K562 (cell line): ENCODE data around the gene MED13L. TPM values are rescaled to one million over a fixed set of nuclear protein-coding genes. Genes with fewer than 3 reads are reported as not detected.

Source experiments
- ATAC-seq: fragments of 200-7000 bp; cut with Tn5 transposase; 3 replicates; pipeline ENCODE4 v1.9.1; 2020; ENCODE audit warnings: moderate library complexity
- BruUV-seq: library from RNA; stranded (reverse); fragments of 400-500 nt; replicated peaks from 2 replicates; lab custom pipeline; 2021; lab: Mats Ljungman, UMichigan
- CTCF ChIA-PET: fragments of 300-600 bp; formaldehyde crosslinking; extraction: SDS; loops from one replicate; lab custom pipeline; 2021; ENCODE audit warnings: low intra/inter-chr PET ratio; lab: Yijun Ruan, JAX
- POLR2A ChIA-PET: fragments of 300-600, 350-650 bp; sonication (Branson Sonifier 250); formaldehyde crosslinking; extraction: SDS; loops from one replicate; lab custom pipeline; 2021; ENCODE audit warnings: antibody characterized with exemption, inconsistent platforms; lab: Yijun Ruan, JAX
- DNase-seq, 4 experiments: peaks; one replicate each; pipeline versions ENCODE4 v3.0.0 to v3.0.0-alpha.2; 2011 to 2018; ENCODE audit warnings: low spot score in 3 of 4, mixed read lengths in 3 of 4; ENCODE audit errors: extremely low read depth in 1 of 4
- FAIRE-seq: peaks from 2 replicates; lab custom pipeline; 2011; peaks lifted over from hg19 to GRCh38; lab: Jason Lieb, UNC
- H2AFZ ChIP-seq: 2 replicates; pipeline ENCODE4 v1.6.0; 2011; ENCODE audit warnings: low read depth, low read length, control low read depth, inconsistent platforms
- H3K27ac ChIP-seq: fragments of 200-600 bp; 3 replicates; pipeline ENCODE4 v1.8.0; 2011; ENCODE audit warnings: low read depth, mild to moderate bottlenecking, control low read depth, inconsistent platforms, low read length, moderate library complexity, mixed read lengths; ENCODE audit errors: extremely low read depth
- H3K27me3 ChIP-seq, 2 experiments: fragments of 300-600 bp in 1 of 2; 2 replicates in 1 of 2; 3 replicates in 1 of 2; pipeline versions ENCODE4 v1.6.0 to v1.8.0; 2011; ENCODE audit warnings: inconsistent platforms in 2 of 2, low read length in 2 of 2, mild to moderate bottlenecking in 1 of 2, mixed read lengths in 1 of 2, moderate library complexity in 1 of 2; ENCODE audit not compliant: control insufficient read depth in 2 of 2, insufficient read depth in 2 of 2
- H3K36me3 ChIP-seq: fragments of 300-600 bp; 3 replicates; pipeline ENCODE4 v1.8.0; 2011; ENCODE audit warnings: mild to moderate bottlenecking, low read length, inconsistent platforms; ENCODE audit not compliant: control insufficient read depth, insufficient read depth
- H3K4me1 ChIP-seq, 2 experiments: fragments of 200-600 bp in 1 of 2; replicated peaks in 1 of 2; 2 replicates in 1 of 2; 3 replicates in 1 of 2; pipeline versions ENCODE4 v1.5.1 to v1.8.0; 2011; ENCODE audit warnings: inconsistent platforms in 2 of 2, low read length in 2 of 2, mild to moderate bottlenecking in 1 of 2, mixed read lengths in 1 of 2, moderate library complexity in 1 of 2; ENCODE audit not compliant: control insufficient read depth in 2 of 2, insufficient read depth in 2 of 2
- H3K4me2 ChIP-seq: 2 replicates; pipeline ENCODE4 v1.6.1; 2011; ENCODE audit warnings: low read length, control low read depth, inconsistent platforms, mixed read lengths; ENCODE audit not compliant: insufficient read depth
- H3K4me3 ChIP-seq: fragments of 200-600 bp; sonication (generic), shearing (Covaris generic); 2 replicates; pipeline ENCODE4 v1.5.1; 2016; ENCODE audit warnings: control low read depth, inconsistent platforms
- H3K79me2 ChIP-seq: fragments of 200-600 bp; 3 replicates; pipeline ENCODE4 v1.8.0; 2011; ENCODE audit warnings: low read length, inconsistent platforms; ENCODE audit not compliant: control insufficient read depth, insufficient read depth
- H3K9ac ChIP-seq, 2 experiments: 2 replicates each; pipeline versions ENCODE4 v1.6.0 to v1.6.1; 2011; ENCODE audit warnings: low read depth in 2 of 2, low read length in 2 of 2, control low read depth in 1 of 2, inconsistent platforms in 1 of 2, mild to moderate bottlenecking in 1 of 2, mixed read lengths in 1 of 2; ENCODE audit not compliant: insufficient read depth in 1 of 2
- H3K9me1 ChIP-seq: one replicate; pipeline ENCODE4 v1.6.0; 2011; ENCODE audit warnings: inconsistent platforms, mild to moderate bottlenecking, low read length, moderate library complexity; ENCODE audit not compliant: control insufficient read depth, insufficient read depth
- H3K9me3 ChIP-seq: replicated peaks from 2 replicates; pipeline ENCODE4 v1.5.1; 2011; ENCODE audit warnings: low read depth, low read length, inconsistent platforms; ENCODE audit not compliant: control insufficient read depth, insufficient read depth
- H4K20me1 ChIP-seq: replicated peaks from 2 replicates; pipeline ENCODE4 v1.6.1; 2011; ENCODE audit warnings: low read length, inconsistent platforms, mixed read lengths; ENCODE audit not compliant: control insufficient read depth, insufficient read depth
- KLF13 ChIP-seq: fragments of 450-650 bp; IDR thresholded peaks from 2 replicates; pipeline ENCODE4 v1.6.1; 2016; ENCODE audit warnings: missing genetic modification characterization, low read depth, mild to moderate bottlenecking, missing compliant biosample characterization, moderate library complexity, borderline replicate concordance
- RBM22 ChIP-seq: fragments of 200-400 bp; formaldehyde crosslinking; IDR thresholded peaks from 2 replicates; pipeline ENCODE4 v1.6.1; 2018; ENCODE audit warnings: low read length, low read depth; ENCODE audit not compliant: poor library complexity, severe bottlenecking
- ZNF263 ChIP-seq: sonication (generic); formaldehyde crosslinking; IDR thresholded peaks from 2 replicates; pipeline ENCODE4 v1.8.0; 2022; ENCODE audit warnings: mild to moderate bottlenecking, missing genetic modification reagents, borderline replicate concordance
- ZNF316 ChIP-seq: fragments of 450-650 bp; IDR thresholded peaks from 2 replicates; pipeline ENCODE4 v1.6.1; 2016
- ZNF592 ChIP-seq: fragments of 450-650 bp; IDR thresholded peaks from 2 replicates; pipeline ENCODE4 v1.6.1; 2017; ENCODE audit warnings: antibody characterized with exemption, mild to moderate bottlenecking
- WGBS: fragments of 100-300 bp; shearing (Covaris generic); methylation state at CpG from one replicate; pipeline ENCODE4 v1.1.6; 2016; ENCODE audit warnings: low coverage, mixed read lengths; ENCODE audit not compliant: insufficient coverage; ENCODE audit errors: missing lambda C conversion rate; 5-methylcytosine and 5-hydroxymethylcytosine counted together
- in situ Hi-C: fragments of 300-500 bp; cut with MboI; formaldehyde crosslinking; loops from 4 replicates; pipeline ENCODE4 v1.15.0; 2018; ENCODE audit warnings: inconsistent platforms, mixed read lengths
- intact Hi-C: fragments of 100-400 bp; cut with micrococcal nuclease; formaldehyde crosslinking; loops from 2 replicates; pipeline ENCODE4 v1.14.2; 2022
- polyA plus RNA-seq, 8 experiments: library from polyadenylated mRNA; depleted of rRNA in 4 of 8; stranded (reverse) in 5 of 8; unstranded in 3 of 8; fragments of >200 nt; fragmentation: Nextera tagmentation in 2 of 8; fragmentation: Illumina TruSeq in 1 of 8; extraction: Ambion mirVana in 2 of 8; extraction: Trizol in 1 of 8; gene quantifications; 2 replicates each; pipeline versions ENCODE4 v1.2.1 to v1.2.3, GENCODE V29; 2011 to 2014; ENCODE audit warnings: inconsistent platforms in 1 of 8, missing spikeins in 1 of 8
- total RNA-seq, 7 experiments: library from RNA; depleted of rRNA in 6 of 7; stranded (reverse); fragments of >200 nt in 6 of 7; fragmentation: Illumina TruSeq in 2 of 7; extraction: Trizol in 2 of 7; gene quantifications; 2 replicates each; pipeline versions ENCODE4 v1.2.1 to v1.2.3, GENCODE V29; 2011 to 2021; ENCODE audit warnings: low replicate concordance in 1 of 7

MED13L gene
- total and polyA plus RNA-seq, 9 of the 15 experiments (the other 6 are each of a cell fraction or from before 2014, with no cell fraction given), result 13.4 to 90.3 (median 36.9) TPM

- no peaks in the 10 kb centered on the region for H3K27me3 ChIP-seq
- H3K4me3 ChIP-seq, result no peak overlapping the region
- H4K20me1 ChIP-seq, result peaks cover 14% of the 10 kb centered on the region; the same call in 1 of the 2 replicates
- WGBS, result 50% methylated on average over 2 of the region's 2 CpGs
- no peaks in the 10 kb centered on the region for H3K9me3 ChIP-seq
- no peak overlapping the region for H3K27ac ChIP-seq
- intact Hi-C loops, result no loop called here
- no peak for DNase-seq
- peak; percentile 72 for TF ChIP-seq RBM22
- TF ChIP-seq ZNF263 (CRISPR knock-in tag), result no peak
- no peak overlapping the region for H3K9ac ChIP-seq
- CTCF ChIA-PET, result no interaction called here
- no peak overlapping the region for H3K4me2 ChIP-seq
- peaks cover 82% of the 10 kb centered on the region for H3K36me3 ChIP-seq
- H3K4me1 ChIP-seq, result no peaks in the 10 kb centered on the region
- in situ Hi-C loops, result loop anchor here (25.0 kb wide), 1 partner anchor 699 kb away; no protein-coding TSS in a partner anchor
- no peak for ATAC-seq
- FAIRE-seq, result no peak
- POLR2A ChIA-PET, result interaction anchor here (0.9 to 1.5 kb wide), 2 partner anchors 9 to 24 kb away, joined by 3 to 4 read pairs; no protein-coding TSS in a partner anchor
- H2AFZ ChIP-seq, result no peak overlapping the region
- BruUV-seq, result no TSS peak
- peaks cover 31% of the 10 kb centered on the region; the same call in 2 of the 3 replicates for H3K79me2 ChIP-seq
- H3K9me1 ChIP-seq, result no peaks in the 10 kb centered on the region
These were observed 289.3 kb downstream of the MED13L start for GRCh38 chr12:115988212-115988611.

GRCh38 chr12:115984616-115985015 lies 292.9 kb downstream of the MED13L start:
- H3K9ac ChIP-seq, result no peak overlapping the region
- H3K4me2 ChIP-seq, result no peak overlapping the region
- H3K9me3 ChIP-seq, result no peaks in the 10 kb centered on the region
- intact Hi-C loops, result no loop called here
- H3K4me3 ChIP-seq, result no peak overlapping the region
- H3K9me1 ChIP-seq, result no peaks in the 10 kb centered on the region
- no TSS peak for BruUV-seq
- no peaks in the 10 kb centered on the region for H3K4me1 ChIP-seq
- H3K79me2 ChIP-seq, result peaks cover 25% of the 10 kb centered on the region; the same call in 2 of the 3 replicates
- H4K20me1 ChIP-seq, result peaks cover 9% of the 10 kb centered on the region; the same call in 1 of the 2 replicates
- ATAC-seq, result no peak
- in situ Hi-C loops, result loop anchor here (25.0 kb wide), 1 partner anchor 703 kb away; no protein-coding TSS in a partner anchor
- H3K27me3 ChIP-seq, result no peaks in the 10 kb centered on the region
- no peak for DNase-seq
- H3K27ac ChIP-seq, result no peak overlapping the region
- CTCF ChIA-PET, result no interaction called here
- FAIRE-seq, result no peak
- H3K36me3 ChIP-seq, result peaks cover 85% of the 10 kb centered on the region
- WGBS, result 98% methylated on average over 4 of the region's 4 CpGs
- H2AFZ ChIP-seq, result no peak overlapping the region
- POLR2A ChIA-PET, result no interaction called here
- TF ChIP-seq ZNF592 (no peak), KLF13 (tag) (no peak), ZNF316 (no peak)
